Liver (tissue), 3 donors: ENCODE data around the gene CDC14A.

Experiments
- ATF3 ChIP-seq: IDR thresholded peaks from 2 replicates; pipeline ENCODE4 v1.6.1; 2016; ENCODE audit warnings: antibody characterized with exemption
- CTCF ChIP-seq: fragments of 150-350 bp; IDR thresholded peaks from 2 replicates; pipeline ENCODE4 v1.5.1; 2017; ENCODE audit warnings: improper control_type of control experiment, low read depth, low read length; ENCODE audit not compliant: missing input control
- FOXA2 ChIP-seq: IDR thresholded peaks from 2 replicates; pipeline ENCODE4 v1.6.1; 2016; ENCODE audit warnings: antibody characterized with exemption
- GABPA ChIP-seq, 2 donors: IDR thresholded peaks in 1 of 2; conservative IDR thresholded peaks in 1 of 2; 2 replicates each; pipeline ENCODE4 v1.6.1; 2016; ENCODE audit warnings: antibody characterized with exemption in 2 of 2, mild to moderate bottlenecking in 1 of 2, moderate library complexity in 1 of 2
- HNF4A ChIP-seq, 2 donors: conservative IDR thresholded peaks; 2 replicates each; pipeline ENCODE4 v1.6.1; 2016; ENCODE audit warnings: antibody characterized with exemption in 2 of 2, mild to moderate bottlenecking in 2 of 2
- JUND ChIP-seq, 2 donors: IDR thresholded peaks; 2 replicates each; pipeline ENCODE4 v1.6.1; 2016; ENCODE audit warnings: antibody characterized with exemption in 2 of 2
- MAX ChIP-seq: IDR thresholded peaks from 2 replicates; pipeline ENCODE4 v1.6.1; 2016; ENCODE audit warnings: antibody characterized with exemption
- RAD21 ChIP-seq, 2 donors: IDR thresholded peaks; 2 replicates each; pipeline ENCODE4 v1.6.1; 2016; ENCODE audit warnings: antibody characterized with exemption in 2 of 2, mild to moderate bottlenecking in 2 of 2
- REST ChIP-seq: IDR thresholded peaks from 2 replicates; pipeline ENCODE4 v1.6.1; 2016; ENCODE audit warnings: antibody characterized with exemption, mild to moderate bottlenecking
- SP1 ChIP-seq: IDR thresholded peaks from 2 replicates; pipeline ENCODE4 v1.6.1; 2018; ENCODE audit warnings: antibody characterized with exemption, mild to moderate bottlenecking
- TAF1 ChIP-seq: conservative IDR thresholded peaks from 2 replicates; pipeline ENCODE4 v1.6.1; 2016; ENCODE audit warnings: antibody characterized with exemption, mild to moderate bottlenecking
- YY1 ChIP-seq: IDR thresholded peaks from 2 replicates; pipeline ENCODE4 v1.6.1; 2016; ENCODE audit warnings: antibody characterized with exemption, mild to moderate bottlenecking
- ZBTB33 ChIP-seq: IDR thresholded peaks from 2 replicates; pipeline ENCODE4 v1.6.1; 2016; ENCODE audit warnings: antibody characterized with exemption
- donor health status: healthy.
- donor health status: healthy.

GRCh38 chr1:100343897-100344296 is 8.4 kb upstream of the CDC14A start:
- TF ChIP-seq TAF1 = no peak
- no peak for TF ChIP-seq GABPA (IDR thresholded peaks at IDR 0.05 in 1 of 2, conservative IDR thresholded peaks at IDR 0.05 in 1 of 2)
- no peak for TF ChIP-seq MAX
- no peak for TF ChIP-seq CTCF
- no peak for TF ChIP-seq ZBTB33
- no peak for TF ChIP-seq JUND (IDR thresholded peaks at IDR 0.05)
- TF ChIP-seq RAD21 (IDR thresholded peaks at IDR 0.05) = no peak
- TF ChIP-seq REST = no peak
- peak; percentile 24 for TF ChIP-seq SP1
- TF ChIP-seq FOXA2 = no peak
- no peak for TF ChIP-seq YY1
- TF ChIP-seq ATF3 = no peak
- TF ChIP-seq HNF4A (conservative IDR thresholded peaks at IDR 0.05) = peak; percentile 51 to 91
